ENCODE measurements around the gene RAB21.
A peak's percentile ranks its signal among the peaks of the same experiment; 100 is the strongest.

The RAB21 gene

GRCh38 chr12:71780237-71780822, 25.7 kb downstream of the RAB21 start:
- no peak overlapping the region for H3K4me3 Mint-ChIP-seq
- H3K27me3 Mint-ChIP-seq (ENCODE audit: low read depth, poor library complexity), result no peaks in the 10 kb centered on the region
- TF ChIP-seq, protein P1, sequence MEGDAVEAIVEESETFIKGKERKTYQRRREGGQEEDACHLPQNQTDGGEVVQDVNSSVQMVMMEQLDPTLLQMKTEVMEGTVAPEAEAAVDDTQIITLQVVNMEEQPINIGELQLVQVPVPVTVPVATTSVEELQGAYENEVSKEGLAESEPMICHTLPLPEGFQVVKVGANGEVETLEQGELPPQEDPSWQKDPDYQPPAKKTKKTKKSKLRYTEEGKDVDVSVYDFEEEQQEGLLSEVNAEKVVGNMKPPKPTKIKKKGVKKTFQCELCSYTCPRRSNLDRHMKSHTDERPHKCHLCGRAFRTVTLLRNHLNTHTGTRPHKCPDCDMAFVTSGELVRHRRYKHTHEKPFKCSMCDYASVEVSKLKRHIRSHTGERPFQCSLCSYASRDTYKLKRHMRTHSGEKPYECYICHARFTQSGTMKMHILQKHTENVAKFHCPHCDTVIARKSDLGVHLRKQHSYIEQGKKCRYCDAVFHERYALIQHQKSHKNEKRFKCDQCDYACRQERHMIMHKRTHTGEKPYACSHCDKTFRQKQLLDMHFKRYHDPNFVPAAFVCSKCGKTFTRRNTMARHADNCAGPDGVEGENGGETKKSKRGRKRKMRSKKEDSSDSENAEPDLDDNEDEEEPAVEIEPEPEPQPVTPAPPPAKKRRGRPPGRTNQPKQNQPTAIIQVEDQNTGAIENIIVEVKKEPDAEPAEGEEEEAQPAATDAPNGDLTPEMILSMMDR (IDR thresholded peaks at IDR 0.05), result peak; percentile 63
- H3K36me3 Mint-ChIP-seq (ENCODE audit: low read depth), result peaks cover 29% of the 10 kb centered on the region
- no peaks in the 10 kb centered on the region for H3K4me1 Mint-ChIP-seq
- peak overlapping the region; percentile 3 for H3K27ac Mint-ChIP-seq
- peak; percentile 13 for DNase-seq
- no peaks in the 10 kb centered on the region for H3K9me3 Mint-ChIP-seq

DNA sequence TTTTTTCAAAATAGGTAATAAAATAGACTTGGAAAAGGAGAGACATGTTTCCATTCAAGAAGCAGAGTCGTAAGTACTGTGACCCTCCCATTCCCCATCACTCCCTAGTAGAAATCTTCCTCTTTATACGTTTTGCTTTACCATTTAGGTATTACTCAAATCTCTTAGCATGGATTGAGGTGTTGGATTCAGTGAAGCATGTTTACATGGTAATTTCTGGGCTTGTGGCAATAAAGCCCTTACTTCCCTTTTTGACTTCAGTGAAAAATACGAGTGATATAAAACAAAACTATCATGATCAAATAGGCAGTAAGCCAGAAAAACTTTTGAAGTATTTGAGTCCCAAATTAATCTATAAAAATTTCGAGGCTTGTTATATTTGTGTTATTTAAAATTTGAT, 27.4 kb downstream of the RAB21 start:
- TF ChIP-seq, protein P1 (IDR thresholded peaks at IDR 0.05), result no peak
- DNase-seq, result no peak
- H3K4me1 Mint-ChIP-seq, result no peaks in the 10 kb centered on the region
- no peak overlapping the region for H3K27ac Mint-ChIP-seq
- H3K4me3 Mint-ChIP-seq, result no peak overlapping the region
- peaks cover 29% of the 10 kb centered on the region for H3K36me3 Mint-ChIP-seq (ENCODE audit: low read depth)
- no peaks in the 10 kb centered on the region for H3K9me3 Mint-ChIP-seq
- H3K27me3 Mint-ChIP-seq (ENCODE audit: low read depth, poor library complexity), result no peaks in the 10 kb centered on the region

DNA sequence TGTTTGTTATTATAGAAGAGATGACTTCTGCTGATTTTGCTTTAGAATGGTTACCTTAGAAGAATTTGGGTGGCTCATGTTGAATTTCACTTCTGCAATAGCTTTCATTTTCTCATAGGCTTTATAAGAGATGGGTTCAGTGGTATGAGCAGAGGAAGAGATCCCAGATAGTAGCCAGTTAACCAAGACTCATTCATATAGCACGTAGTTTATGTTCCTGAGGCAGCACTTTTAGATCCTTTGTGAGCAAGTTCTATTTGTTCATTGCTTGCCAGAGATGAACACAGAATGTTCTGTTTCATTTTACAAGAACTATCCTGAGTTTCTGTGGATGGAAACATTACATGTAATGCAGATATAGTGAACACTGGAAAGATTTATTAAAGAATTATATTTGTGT, 32.2 kb downstream of the RAB21 start:
- Mint-ChIP-seq H3K27ac (peak overlapping the region; percentile 37), H3K9me3 (no peaks in the 10 kb centered on the region), H3K4me1 (peaks cover 6% of the 10 kb centered on the region), H3K36me3 (ENCODE audit: low read depth) (peaks cover 25% of the 10 kb centered on the region), H3K4me3 (no peak overlapping the region), H3K27me3 (ENCODE audit: low read depth, poor library complexity) (no peaks in the 10 kb centered on the region)
- TF ChIP-seq, protein P1 (IDR thresholded peaks at IDR 0.05), result no peak
- no peak for DNase-seq

DNA sequence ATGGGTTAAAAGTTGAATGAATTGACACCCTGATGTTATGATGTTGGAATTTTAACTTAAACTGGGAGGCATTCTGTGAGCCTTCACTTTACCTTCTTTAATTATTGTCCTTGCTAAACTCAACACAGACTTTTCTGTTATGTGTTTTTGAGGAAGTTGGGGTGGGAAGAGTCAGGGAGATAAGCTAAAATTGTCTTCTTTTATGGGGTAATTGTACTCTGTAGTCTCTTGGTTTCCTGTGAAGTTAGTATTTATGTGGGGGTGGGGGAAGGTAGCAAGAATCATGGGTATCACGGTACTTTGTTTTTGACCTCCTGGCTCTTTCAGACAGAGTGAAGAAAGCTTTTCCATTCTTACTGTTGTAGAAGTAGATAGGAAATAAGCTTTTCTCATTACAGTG, 32.9 kb downstream of the RAB21 start:
- H3K27ac Mint-ChIP-seq, result peak overlapping the region; percentile 64
- TF ChIP-seq, protein P1 (IDR thresholded peaks at IDR 0.05), result no peak
- no peak for DNase-seq
- H3K4me3 Mint-ChIP-seq, result no peak overlapping the region
- H3K27me3 Mint-ChIP-seq (ENCODE audit: low read depth, poor library complexity), result no peaks in the 10 kb centered on the region
- peaks cover 25% of the 10 kb centered on the region for H3K36me3 Mint-ChIP-seq (ENCODE audit: low read depth)
- peaks cover 6% of the 10 kb centered on the region for H3K4me1 Mint-ChIP-seq
- H3K9me3 Mint-ChIP-seq, result no peaks in the 10 kb centered on the region

DNA sequence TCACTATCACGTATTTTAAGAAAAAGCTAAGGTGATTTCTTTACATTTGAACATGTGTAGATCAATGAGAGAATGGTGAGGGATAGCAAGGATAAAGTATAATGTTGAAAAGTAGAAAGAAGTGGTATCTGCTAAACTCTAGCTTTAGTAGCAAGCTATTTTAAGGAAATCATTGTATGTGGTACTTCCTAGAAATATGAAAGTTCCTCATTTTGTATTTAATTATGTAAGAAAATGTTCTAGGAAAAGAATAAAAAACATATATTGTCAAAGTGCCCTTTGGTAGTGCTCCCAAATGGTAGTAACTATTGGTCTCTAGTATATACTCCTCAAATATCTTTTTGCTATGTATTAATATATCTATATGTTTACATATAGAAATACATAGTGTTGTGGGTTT, 35.7 kb downstream of the RAB21 start:
- Mint-ChIP-seq H3K4me3 (no peak overlapping the region), H3K9me3 (no peaks in the 10 kb centered on the region), H3K4me1 (peaks cover 6% of the 10 kb centered on the region), H3K27ac (no peak overlapping the region), H3K27me3 (ENCODE audit: low read depth, poor library complexity) (no peaks in the 10 kb centered on the region), H3K36me3 (ENCODE audit: low read depth) (peaks cover 10% of the 10 kb centered on the region)
- TF ChIP-seq, protein P1 (IDR thresholded peaks at IDR 0.05), result no peak
- DNase-seq, result no peak

DNA sequence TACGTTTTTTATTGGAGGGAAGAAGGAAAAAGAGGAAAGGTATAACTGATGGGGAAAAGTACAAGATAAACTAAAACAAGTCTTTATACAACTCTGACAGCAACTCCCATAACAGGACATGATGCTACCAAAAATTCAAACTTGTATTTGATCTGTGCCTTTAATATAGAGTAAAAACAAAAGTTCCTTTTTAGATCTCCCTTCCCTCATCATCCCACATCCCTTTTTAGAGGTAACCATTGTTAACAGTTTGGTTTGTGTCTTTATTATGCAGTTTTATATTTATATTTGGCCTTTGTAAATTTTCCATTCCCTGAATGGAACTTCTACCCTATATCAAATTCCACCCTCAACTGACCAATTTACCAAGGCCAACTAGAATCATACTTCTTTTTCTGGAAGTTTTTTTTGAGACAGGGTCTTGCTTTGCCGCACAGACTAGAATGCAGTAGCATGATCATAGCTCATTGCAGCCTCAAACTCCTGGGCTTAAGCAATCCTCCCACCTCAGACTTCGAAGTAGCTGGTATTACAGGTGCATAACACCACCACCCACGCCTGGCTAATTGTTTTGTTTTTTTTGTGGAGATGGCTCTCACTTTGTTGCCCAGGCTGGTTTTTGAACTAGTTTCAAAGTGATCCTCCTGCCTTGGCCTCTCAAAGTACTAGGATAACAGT, 36.9 kb downstream of the RAB21 start:
- no peak overlapping the region for H3K27ac Mint-ChIP-seq
- peaks cover 6% of the 10 kb centered on the region for H3K4me1 Mint-ChIP-seq
- H3K9me3 Mint-ChIP-seq, result no peaks in the 10 kb centered on the region
- no peak overlapping the region for H3K4me3 Mint-ChIP-seq
- no peak for DNase-seq
- TF ChIP-seq, protein P1 (IDR thresholded peaks at IDR 0.05), result no peak
- H3K27me3 Mint-ChIP-seq (ENCODE audit: low read depth, poor library complexity), result no peaks in the 10 kb centered on the region
- H3K36me3 Mint-ChIP-seq (ENCODE audit: low read depth), result peaks cover 4% of the 10 kb centered on the region
